ENCODE measurements around the gene ERC1.

The ERC1 gene

DNA sequence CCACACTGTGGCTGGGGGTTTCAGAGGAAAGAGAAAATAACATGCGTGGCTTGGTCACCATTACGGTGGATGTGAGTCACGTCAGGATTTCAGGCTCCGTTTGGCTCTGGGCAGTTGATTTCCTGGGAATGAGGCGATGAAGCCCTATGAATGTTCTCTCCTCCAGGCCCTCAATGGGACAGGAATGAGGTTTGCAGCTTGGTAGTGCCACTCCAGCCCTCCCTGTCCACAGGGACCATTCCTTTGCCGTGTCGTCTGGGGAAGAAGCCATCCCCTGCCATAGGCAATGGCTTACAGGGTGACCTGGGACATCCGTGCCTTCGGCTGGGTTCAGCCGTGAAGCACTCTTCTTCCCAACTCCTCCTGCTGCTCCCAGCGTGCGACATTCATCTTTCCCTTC lies 508.3 kb downstream of the ERC1 start:
- no peak for DNase-seq

DNA sequence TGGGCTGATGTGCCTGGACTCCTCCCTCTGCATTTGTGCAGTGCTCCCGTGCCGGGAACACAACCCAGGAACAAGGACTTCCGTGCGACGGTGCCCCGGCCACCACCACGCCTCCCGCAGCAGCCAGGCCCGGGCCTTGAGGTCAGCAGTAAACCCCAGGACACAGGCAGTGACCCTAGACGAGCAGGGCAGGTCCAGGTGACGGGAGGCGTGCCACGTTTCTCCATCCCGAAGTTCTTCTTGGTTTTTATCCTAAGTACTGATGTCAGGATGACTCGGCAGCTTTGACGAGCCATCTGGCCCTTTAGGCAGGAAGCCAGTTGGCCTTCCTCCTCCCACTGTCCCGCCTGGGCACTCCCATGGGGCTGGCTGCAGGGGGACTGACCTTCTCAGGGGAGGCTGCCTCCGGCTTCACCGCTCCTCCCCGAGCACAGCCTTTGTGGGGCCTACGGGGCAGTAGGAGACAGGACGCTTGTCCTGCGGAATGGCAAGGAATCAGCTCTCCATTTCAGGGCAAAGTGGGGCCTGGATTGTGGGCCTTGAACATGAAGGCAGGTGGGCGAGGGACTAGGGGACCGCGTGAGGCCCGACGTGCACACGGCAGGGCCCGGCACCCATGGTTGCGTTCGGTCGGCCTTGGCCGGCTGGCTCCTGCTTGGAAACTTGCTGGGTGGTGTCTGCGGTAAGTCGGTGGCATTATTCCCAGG lies 509.2 kb downstream of the ERC1 start:
- no peak for DNase-seq

DNA sequence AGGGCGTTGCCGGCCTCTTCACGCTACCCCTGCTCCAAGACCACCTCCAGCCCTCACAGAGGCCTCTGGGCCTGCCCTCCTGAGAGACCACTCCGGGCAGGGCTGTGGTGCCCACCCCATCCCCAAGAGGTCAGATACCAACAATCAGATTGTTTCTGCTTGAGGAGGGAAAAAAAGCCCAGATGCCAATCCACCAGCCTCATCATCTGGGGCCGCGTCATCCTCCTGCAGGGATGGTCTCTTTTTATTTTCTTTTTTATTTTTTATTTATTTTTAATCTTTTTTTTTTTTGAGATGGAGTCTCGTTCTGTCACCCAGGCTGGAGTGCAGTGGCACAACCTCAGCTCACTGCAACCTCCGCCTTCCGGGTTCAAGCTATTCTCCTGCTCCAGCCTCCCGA lies 510.0 kb downstream of the ERC1 start:
- no peak for DNase-seq

DNA sequence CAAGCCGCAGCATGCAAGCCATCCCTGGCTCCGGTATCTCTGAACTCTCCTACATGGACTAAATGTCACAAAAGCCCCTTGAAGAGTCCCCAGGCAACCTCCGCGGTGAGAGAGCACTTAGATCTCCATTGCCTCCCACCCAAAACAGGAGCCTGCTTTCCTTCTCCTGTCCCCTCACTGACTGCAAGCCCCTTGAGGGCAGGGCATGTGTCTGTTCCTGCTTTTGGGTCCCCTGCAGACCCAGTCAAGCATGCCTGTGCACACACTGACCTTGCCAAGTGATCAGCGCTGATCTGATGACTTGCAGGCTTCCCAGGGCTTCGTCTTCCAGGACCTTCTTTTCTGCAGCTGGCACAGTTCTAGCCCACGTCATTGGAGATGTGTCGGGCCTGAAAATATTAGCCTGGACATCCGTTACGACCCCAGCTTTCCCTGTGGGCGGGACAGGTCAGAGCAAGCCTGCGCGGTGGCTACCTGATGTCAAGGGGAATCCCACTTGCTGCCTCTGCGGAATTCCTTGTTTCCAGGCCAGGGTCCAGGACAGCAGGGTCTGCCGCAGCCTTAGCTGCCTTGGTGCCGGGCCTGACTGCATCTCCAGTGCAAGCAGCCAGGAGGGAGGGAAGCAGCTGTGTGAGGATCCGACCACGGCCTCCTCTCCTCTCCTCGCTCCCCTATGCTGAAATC lies 510.8 kb downstream of the ERC1 start:
- no peak for DNase-seq

DNA sequence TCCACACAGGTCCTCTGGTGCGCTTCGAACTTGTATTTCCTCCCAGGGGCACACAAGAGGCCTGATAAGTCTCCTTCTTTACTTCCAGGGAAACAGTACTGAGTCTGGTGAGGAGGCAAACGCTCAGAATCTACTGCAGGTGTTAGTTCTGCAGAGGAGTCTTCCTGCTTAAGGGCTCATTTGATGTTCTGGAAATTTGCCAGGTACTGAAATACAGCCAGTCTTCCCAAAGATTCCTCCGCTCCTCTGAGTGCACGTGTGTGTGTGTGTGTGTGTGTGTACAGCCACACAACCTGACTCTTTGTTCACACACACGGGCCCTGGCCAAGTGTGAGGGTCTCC lies 511.3 kb downstream of the ERC1 start:
- no peak for DNase-seq

- DNase-seq, result no peak
Observed at GRCh38 chr12:1502831-1503230, 511.8 kb downstream of the ERC1 start.

DNA sequence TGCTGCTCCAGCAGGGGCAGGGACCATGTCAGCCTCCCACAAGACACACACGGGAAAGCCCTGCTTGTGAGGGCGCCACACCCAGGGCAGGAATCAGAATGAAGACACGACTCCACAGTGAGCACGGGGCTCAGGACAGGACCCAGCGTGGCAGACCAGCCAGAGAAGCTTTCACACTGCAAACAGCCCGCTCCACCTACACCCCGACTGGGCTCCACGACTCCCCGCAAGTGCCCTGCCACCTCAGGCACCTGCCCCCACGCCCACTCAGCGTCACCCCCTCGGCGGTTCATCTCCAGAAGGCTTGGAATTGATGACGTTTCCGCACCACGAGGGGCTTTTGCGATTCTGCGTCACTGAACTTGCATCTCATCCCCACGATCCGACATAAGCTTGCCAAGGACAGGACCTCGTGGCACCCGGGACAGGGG lies 512.3 kb downstream of the ERC1 start:
- no peak for DNase-seq

- no peak for DNase-seq
Observed at GRCh38 chr12:1504304-1504894, 513.4 kb downstream of the ERC1 start.

DNA sequence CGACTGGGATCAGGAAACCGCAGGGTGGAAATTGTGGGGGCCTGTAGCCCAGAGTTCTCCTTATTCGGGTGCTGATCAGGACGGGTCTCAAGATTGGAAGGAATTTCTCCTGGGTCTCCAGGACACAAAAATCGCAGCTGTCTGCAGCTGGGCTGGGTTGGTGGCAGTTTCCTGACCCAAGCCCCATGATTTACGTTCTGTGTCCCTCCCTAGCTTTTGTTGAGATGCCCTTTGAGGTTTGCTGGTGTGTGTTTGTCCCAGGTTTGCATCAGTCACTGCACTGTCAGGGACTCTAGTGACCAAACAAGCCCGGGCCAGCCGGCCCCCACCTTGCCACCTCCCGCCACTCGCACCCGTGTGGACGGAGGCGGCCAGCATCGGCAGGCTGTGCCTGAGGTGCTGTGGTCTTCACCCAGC lies 513.9 kb downstream of the ERC1 start:
- no peak for DNase-seq

GRCh38 chr12:1505576-1505975 lies 514.6 kb downstream of the ERC1 start:
- DNase-seq, result no peak

DNA sequence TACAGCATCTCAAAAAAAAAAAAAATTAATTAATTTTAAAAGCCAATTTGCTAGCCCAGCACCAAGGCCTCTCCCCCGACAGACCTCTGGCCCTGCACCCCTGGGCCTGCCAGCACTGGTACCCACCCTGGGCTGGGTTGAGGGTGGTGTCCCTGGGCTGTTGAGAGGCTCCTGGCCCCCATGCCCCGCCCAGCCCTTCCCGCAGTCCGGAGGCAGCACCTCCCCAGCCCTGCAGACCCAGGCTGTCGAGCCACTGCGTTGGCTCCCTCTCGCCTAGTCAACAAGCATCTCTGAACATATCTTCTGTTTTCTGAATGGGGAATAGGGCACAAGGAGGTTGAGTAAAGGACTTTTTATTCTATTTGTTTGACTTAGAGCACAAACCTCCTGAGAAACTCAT lies 516.3 kb downstream of the ERC1 start:
- no peak for DNase-seq

- DNase-seq, result no peak
Observed at GRCh38 chr12:1509413-1510052, 518.5 kb downstream of the ERC1 start.

- no peak for DNase-seq
Observed at GRCh38 chr12:1510056-1510812, 519.2 kb downstream of the ERC1 start.

- DNase-seq, result no peak
Observed at GRCh38 chr12:1515010-1515409, 524.0 kb downstream of the ERC1 start.

DNA sequence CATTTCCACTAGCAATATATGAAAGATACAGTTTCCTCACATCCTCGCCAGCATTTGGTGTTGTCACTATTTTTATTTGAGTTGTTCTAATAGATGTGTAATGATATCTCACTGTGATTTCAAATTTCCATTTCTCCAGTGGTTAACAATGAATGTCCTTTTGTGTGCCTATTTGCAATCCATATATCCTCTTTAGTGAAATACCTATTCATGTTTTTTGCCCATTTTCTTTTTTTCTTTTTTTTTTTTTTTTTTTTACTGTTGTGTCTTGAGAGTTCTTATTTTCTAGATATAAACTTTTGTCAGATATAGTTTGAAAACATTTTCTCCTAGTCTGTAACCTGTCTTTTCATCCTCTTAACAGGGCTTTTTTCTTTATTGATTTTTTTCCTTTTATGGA lies 524.4 kb downstream of the ERC1 start:
- no peak for DNase-seq

DNA sequence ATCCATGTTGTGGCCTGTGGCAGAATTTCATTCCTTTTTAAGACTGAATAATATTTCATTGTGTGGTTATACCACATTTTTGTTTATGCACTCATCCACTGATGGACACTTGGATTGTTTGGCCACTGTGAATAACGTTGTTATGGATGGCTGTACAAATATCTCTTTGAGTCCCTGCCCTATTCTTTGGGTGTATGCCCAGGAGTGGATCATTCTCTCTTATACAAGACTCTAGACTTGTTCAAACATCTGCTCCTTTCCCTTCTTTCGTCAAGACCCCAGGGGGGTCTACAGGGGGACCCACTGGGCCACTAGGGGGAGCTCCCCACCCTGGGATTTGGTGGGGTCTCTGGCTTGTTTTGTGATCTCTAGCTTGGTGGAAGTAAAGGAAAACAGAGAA lies 526.0 kb downstream of the ERC1 start:
- no peak for DNase-seq

GRCh38 chr12:1517734-1518525 lies 526.9 kb downstream of the ERC1 start:
- no peak for DNase-seq

GRCh38 chr12:1518591-1519516 lies 527.8 kb downstream of the ERC1 start:
- DNase-seq, result no peak

DNA sequence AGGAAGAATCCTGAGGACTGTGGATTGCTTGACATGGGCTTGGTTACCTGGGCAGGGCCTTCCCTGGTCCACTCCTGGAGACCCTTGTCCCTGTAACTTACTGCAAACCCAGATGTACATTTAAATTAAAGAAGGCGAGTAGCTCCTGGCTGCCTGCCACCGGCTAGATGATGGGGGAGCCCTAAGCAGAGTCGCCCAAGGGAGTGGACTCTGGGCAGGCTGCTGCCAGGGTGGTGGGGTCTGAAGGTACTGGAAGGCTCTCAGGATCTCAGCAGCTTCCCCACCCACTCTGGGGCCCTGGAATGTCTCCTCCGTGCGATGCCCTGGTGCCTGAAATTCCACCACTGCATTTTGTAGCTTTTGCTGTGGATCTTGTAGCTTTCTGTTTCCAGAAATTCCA lies 528.6 kb downstream of the ERC1 start:
- no peak for DNase-seq

DNA sequence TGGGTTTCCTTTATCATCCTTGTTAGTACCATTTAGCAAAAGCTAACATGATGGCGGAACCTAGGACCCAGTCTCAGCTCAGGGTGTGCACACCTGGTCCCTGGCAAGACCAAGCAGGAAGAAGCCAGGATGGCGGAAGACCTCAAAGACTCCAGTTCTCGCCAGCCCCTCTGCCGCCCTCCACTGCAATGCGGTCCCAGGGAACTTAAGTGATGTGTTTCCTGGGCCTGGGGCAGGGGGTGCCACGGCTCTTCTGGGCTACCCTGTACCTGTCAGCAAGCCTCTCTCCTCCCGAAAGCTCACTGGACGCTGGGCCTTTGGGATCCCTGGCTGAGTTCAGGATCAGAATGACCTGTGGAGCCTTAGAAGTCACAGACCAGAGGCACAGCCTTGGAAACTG lies 532.0 kb downstream of the ERC1 start:
- no peak for DNase-seq

- no peak for DNase-seq
Observed at GRCh38 chr12:1523558-1524050, 532.6 kb downstream of the ERC1 start.

All from activated CD4-positive, alpha-beta T cell treated with anti-CD3 and anti-CD28 coated beads, Interleukin-2, Interleukin-6, amounts not matched to agents 100 ng/mL and 50 ng/mL, durations not matched to agents 16 hours and 8 hours (primary cell).